H9 (cell line): ENCODE data around the gene AFF1. TPM values are rescaled to one million over a fixed set of nuclear protein-coding genes. Genes with fewer than 3 reads are reported as not detected.
A peak's percentile ranks its signal among the peaks of the same experiment; 100 is the strongest.

ENCODE experiments used
- DNase-seq: peaks from one replicate; pipeline ENCODE4 v3.0.0-alpha.2; 2017
- H2AFZ ChIP-seq: one replicate; pipeline ENCODE4 v1.6.1; 2013; ENCODE audit warnings: mild to moderate bottlenecking, low read length, control low read depth, moderate library complexity
- H2AK5ac ChIP-seq: 2 replicates; pipeline ENCODE4 v1.6.1; 2013; ENCODE audit warnings: low read length, control low read depth, mixed read lengths; ENCODE audit not compliant: insufficient read length
- H2BK120ac ChIP-seq: one replicate; pipeline ENCODE4 v1.6.1; 2013; ENCODE audit warnings: low read depth, mild to moderate bottlenecking, low read length, control low read depth, inconsistent platforms; ENCODE audit not compliant: poor library complexity, severe bottlenecking
- H2BK12ac ChIP-seq: 2 replicates; pipeline ENCODE4 v1.6.1; 2013; ENCODE audit warnings: low read length, control low read depth, mixed read lengths, low read depth; ENCODE audit not compliant: insufficient read length
- H2BK15ac ChIP-seq: 2 replicates; pipeline ENCODE4 v1.6.1; 2013; ENCODE audit warnings: low read depth, low read length, control low read depth
- H2BK20ac ChIP-seq: one replicate; pipeline ENCODE4 v1.6.1; 2013; ENCODE audit warnings: low read depth, mild to moderate bottlenecking, low read length, control low read depth, inconsistent platforms; ENCODE audit not compliant: poor library complexity, severe bottlenecking
- H2BK5ac ChIP-seq: 2 replicates; pipeline ENCODE4 v1.6.1; 2013; ENCODE audit warnings: low read length, control low read depth, mixed read lengths; ENCODE audit not compliant: insufficient read length
- H3K14ac ChIP-seq: 2 replicates; pipeline ENCODE4 v1.6.1; 2013; ENCODE audit warnings: low read length, control low read depth; ENCODE audit not compliant: insufficient read depth
- H3K18ac ChIP-seq: 2 replicates; pipeline ENCODE4 v1.6.1; 2013; ENCODE audit warnings: low read depth, mild to moderate bottlenecking, mixed read lengths, low read length, control low read depth; ENCODE audit not compliant: insufficient read length
- H3K23ac ChIP-seq: 2 replicates; pipeline ENCODE4 v1.6.1; 2013; ENCODE audit warnings: low read length, control low read depth, mixed read lengths, low read depth; ENCODE audit not compliant: insufficient read length
- H3K23me2 ChIP-seq: 2 replicates; pipeline ENCODE4 v1.6.1; 2013; ENCODE audit warnings: low read depth, mild to moderate bottlenecking, mixed read lengths, low read length, control low read depth; ENCODE audit not compliant: insufficient read length, poor library complexity, severe bottlenecking
- H3K27ac ChIP-seq: 2 replicates; pipeline ENCODE4 v1.5.1; 2013; ENCODE audit warnings: low read length, control low read depth, mixed read lengths, low read depth; ENCODE audit not compliant: insufficient read length
- H3K27me3 ChIP-seq: 2 replicates; pipeline ENCODE4 v1.6.1; 2013; ENCODE audit warnings: low read length, control low read depth, inconsistent platforms; ENCODE audit not compliant: insufficient read depth
- H3K4ac ChIP-seq: 2 replicates; pipeline ENCODE4 v1.6.1; 2013; ENCODE audit warnings: low read depth, mild to moderate bottlenecking, control low read depth, inconsistent platforms, low read length, moderate library complexity
- H3K4me1 ChIP-seq: 2 replicates; pipeline ENCODE4 v1.6.1; 2013; ENCODE audit warnings: low read length, control low read depth, inconsistent platforms; ENCODE audit not compliant: insufficient read depth
- H3K4me2 ChIP-seq: 2 replicates; pipeline ENCODE4 v1.6.1; 2013; ENCODE audit warnings: low read length, control low read depth, mixed read lengths; ENCODE audit not compliant: insufficient read length, insufficient read depth
- H3K56ac ChIP-seq: 2 replicates; pipeline ENCODE4 v1.6.1; 2013; ENCODE audit warnings: low read depth, mild to moderate bottlenecking, mixed read lengths, low read length, control low read depth; ENCODE audit not compliant: insufficient read length
- H3K79me1 ChIP-seq: 2 replicates; pipeline ENCODE4 v1.6.1; 2013; ENCODE audit warnings: low read depth, mild to moderate bottlenecking, moderate library complexity, low read length, control low read depth, inconsistent platforms; ENCODE audit not compliant: insufficient read depth, poor library complexity, severe bottlenecking
- H3K79me2 ChIP-seq: 2 replicates; pipeline ENCODE4 v1.6.1; 2013; ENCODE audit warnings: low read length, control low read depth, inconsistent platforms; ENCODE audit not compliant: insufficient read depth
- H3K9ac ChIP-seq: 2 replicates; pipeline ENCODE4 v1.6.1; 2013; ENCODE audit warnings: low read length, control low read depth, mixed read lengths; ENCODE audit not compliant: insufficient read length; ENCODE audit errors: extremely low read depth
- H3K9me3 ChIP-seq: one replicate; pipeline ENCODE4 v1.6.1; 2013; ENCODE audit warnings: low read depth, low read length, inconsistent platforms; ENCODE audit not compliant: control insufficient read depth
- H3T11ph ChIP-seq: one replicate; pipeline ENCODE4 v1.6.1; 2013; ENCODE audit warnings: mild to moderate bottlenecking, low read length, control low read depth, inconsistent platforms
- H4K20me1 ChIP-seq: one replicate; pipeline ENCODE4 v1.6.1; 2013; ENCODE audit not compliant: control insufficient read depth, insufficient read length, insufficient read depth
- H4K5ac ChIP-seq: 2 replicates; pipeline ENCODE4 v1.6.1; 2013; ENCODE audit warnings: low read depth, mild to moderate bottlenecking, mixed read lengths, low read length, control low read depth; ENCODE audit not compliant: insufficient read length
- H4K8ac ChIP-seq: replicated peaks from 2 replicates; pipeline ENCODE4 v1.6.1; 2013; ENCODE audit warnings: low read length, control low read depth, mixed read lengths, low read depth; ENCODE audit not compliant: insufficient read length
- H4K91ac ChIP-seq: 2 replicates; pipeline ENCODE4 v1.6.1; 2013; ENCODE audit warnings: low read depth, mild to moderate bottlenecking, moderate library complexity, mixed read lengths, low read length, control low read depth; ENCODE audit not compliant: insufficient read length
- H3K27ac Mint-ChIP-seq, 3 experiments: 2 replicates in 2 of 3; 3 replicates in 1 of 3; pipeline ENCODE4 v1.8.0; 2020 to 2021; ENCODE audit warnings: mixed read lengths in 3 of 3, mild to moderate bottlenecking in 1 of 3, moderate library complexity in 1 of 3
- H3K27me3 Mint-ChIP-seq: 2 replicates; pipeline ENCODE4 v1.8.0; 2021; ENCODE audit warnings: low read depth, mild to moderate bottlenecking, moderate library complexity, mixed read lengths
- H3K36me3 Mint-ChIP-seq, 3 experiments: 2 replicates in 2 of 3; 3 replicates in 1 of 3; pipeline ENCODE4 v1.8.0; 2020 to 2021; ENCODE audit warnings: low read depth in 3 of 3, mixed read lengths in 3 of 3; ENCODE audit not compliant: insufficient read depth in 1 of 3
- H3K4me1 Mint-ChIP-seq, 2 experiments: 2 replicates each; pipeline ENCODE4 v1.8.0; 2020; ENCODE audit warnings: mixed read lengths in 2 of 2
- H3K4me3 Mint-ChIP-seq, 2 experiments: 2 replicates in 1 of 2; 3 replicates in 1 of 2; pipeline ENCODE4 v1.8.0; 2020 to 2021; ENCODE audit warnings: mild to moderate bottlenecking in 2 of 2, mixed read lengths in 2 of 2, moderate library complexity in 1 of 2
- H3K9me3 Mint-ChIP-seq, 2 experiments: 2 replicates in 1 of 2; 3 replicates in 1 of 2; pipeline ENCODE4 v1.8.0; 2020; ENCODE audit warnings: mild to moderate bottlenecking in 2 of 2, mixed read lengths in 2 of 2, moderate library complexity in 1 of 2
- WGBS: extraction: QIAGEN DNeasy Blood & Tissue Kit; methylation state at CpG from one replicate; pipeline ENCODE4 v1.1.7; 2013; ENCODE audit warnings: missing lambda C conversion rate, low lambda C conversion rate, mixed read lengths; ENCODE audit not compliant: insufficient read length; ENCODE audit errors: extremely low coverage; 5-methylcytosine and 5-hydroxymethylcytosine counted together
- total RNA-seq: library from RNA; stranded (reverse); gene quantifications from 2 replicates; pipeline ENCODE4 v1.2.1, GENCODE V29; 2021
- TF ChIP-seq, protein P1 (sequence below): fragments of 200-600 bp; sonication (generic); conservative IDR thresholded peaks from 3 replicates; pipeline ENCODE4 v1.8.0; 2021; ENCODE audit warnings: antibody characterized with exemption, mild to moderate bottlenecking

AFF1 gene
- total RNA-seq, 1 experiment from 2014 or later: 74.5 TPM

DNA sequence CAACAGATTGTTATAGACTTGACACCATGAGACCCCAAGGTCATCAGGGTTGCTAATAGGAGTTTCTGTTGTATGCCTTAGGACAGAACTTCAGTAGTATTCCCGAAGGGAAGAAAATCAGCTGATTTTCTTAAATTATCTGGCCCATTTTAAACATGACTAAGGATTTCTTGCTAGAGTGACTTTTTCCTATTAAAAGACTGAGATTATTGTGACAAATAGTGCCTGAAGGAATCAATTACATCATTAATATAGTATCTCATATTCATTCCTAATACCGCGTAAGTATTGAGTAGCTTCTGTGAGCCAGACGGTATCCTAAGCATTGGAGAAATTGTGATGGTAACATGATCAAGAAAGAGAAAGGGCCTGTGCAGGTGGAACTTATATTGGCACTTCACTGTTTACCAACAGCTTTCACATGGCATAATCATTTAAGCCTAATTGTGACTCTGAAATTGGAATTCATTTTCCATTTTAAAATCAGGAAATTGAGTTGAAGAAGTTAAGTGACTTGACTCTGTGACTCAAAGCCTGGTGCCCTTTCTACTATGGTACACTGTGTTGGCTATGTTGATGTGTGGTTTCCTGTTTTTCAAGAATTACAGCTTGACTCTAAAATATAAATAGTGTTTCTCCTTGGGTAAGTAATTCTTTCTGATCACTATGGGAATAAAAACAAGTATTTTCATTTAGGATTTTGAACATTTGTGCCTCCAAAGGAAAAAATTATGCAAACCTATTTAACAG lies 4.1 kb downstream of the AFF1 start:
- no peak overlapping the region for H2BK15ac ChIP-seq
- H3K4ac ChIP-seq: no peak overlapping the region
- H4K20me1 ChIP-seq: peaks cover 3% of the 10 kb centered on the region
- H4K5ac ChIP-seq: no peak overlapping the region
- H3K27ac ChIP-seq: no peak overlapping the region
- no peak overlapping the region for H3K18ac ChIP-seq
- peaks cover 3% of the 10 kb centered on the region; the same call in 1 of the 2 replicates for H3K4me1 ChIP-seq
- no peaks in the 10 kb centered on the region for H3K27me3 ChIP-seq
- no peak for DNase-seq
- no peak overlapping the region for H2BK20ac ChIP-seq
- H3K9me3 ChIP-seq: no peaks in the 10 kb centered on the region
- H3K27me3 Mint-ChIP-seq: no peaks in the 10 kb centered on the region
- peaks cover 42 to 44% of the 10 kb centered on the region in 2 experiments for H3K4me1 Mint-ChIP-seq
- no peak overlapping the region for H2BK12ac ChIP-seq
- peak overlapping the region in 1 of 2 experiments; percentile 42; a peak in 2 of 5 replicates for H3K4me3 Mint-ChIP-seq
- H3K79me1 ChIP-seq: no peaks in the 10 kb centered on the region
- H2AK5ac ChIP-seq: no peak overlapping the region
- no peak overlapping the region for H4K8ac ChIP-seq
- no peak overlapping the region for H2BK120ac ChIP-seq
- no peak overlapping the region for H3K9ac ChIP-seq
- H2AFZ ChIP-seq: no peak overlapping the region
- peak overlapping the region; percentile 6 to 72 (median 24); a peak in 2 of 7 replicates for H3K27ac Mint-ChIP-seq
- H3K23ac ChIP-seq: no peak overlapping the region
- WGBS: no CpG with 5 or more reads among the region's 4 CpGs
- no peak overlapping the region for H2BK5ac ChIP-seq
- H3K56ac ChIP-seq: no peak overlapping the region
- H3K14ac ChIP-seq: no peak overlapping the region
- TF ChIP-seq, protein P1, sequence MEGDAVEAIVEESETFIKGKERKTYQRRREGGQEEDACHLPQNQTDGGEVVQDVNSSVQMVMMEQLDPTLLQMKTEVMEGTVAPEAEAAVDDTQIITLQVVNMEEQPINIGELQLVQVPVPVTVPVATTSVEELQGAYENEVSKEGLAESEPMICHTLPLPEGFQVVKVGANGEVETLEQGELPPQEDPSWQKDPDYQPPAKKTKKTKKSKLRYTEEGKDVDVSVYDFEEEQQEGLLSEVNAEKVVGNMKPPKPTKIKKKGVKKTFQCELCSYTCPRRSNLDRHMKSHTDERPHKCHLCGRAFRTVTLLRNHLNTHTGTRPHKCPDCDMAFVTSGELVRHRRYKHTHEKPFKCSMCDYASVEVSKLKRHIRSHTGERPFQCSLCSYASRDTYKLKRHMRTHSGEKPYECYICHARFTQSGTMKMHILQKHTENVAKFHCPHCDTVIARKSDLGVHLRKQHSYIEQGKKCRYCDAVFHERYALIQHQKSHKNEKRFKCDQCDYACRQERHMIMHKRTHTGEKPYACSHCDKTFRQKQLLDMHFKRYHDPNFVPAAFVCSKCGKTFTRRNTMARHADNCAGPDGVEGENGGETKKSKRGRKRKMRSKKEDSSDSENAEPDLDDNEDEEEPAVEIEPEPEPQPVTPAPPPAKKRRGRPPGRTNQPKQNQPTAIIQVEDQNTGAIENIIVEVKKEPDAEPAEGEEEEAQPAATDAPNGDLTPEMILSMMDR: no peak
- no peak overlapping the region for H3K4me2 ChIP-seq
- H3T11ph ChIP-seq: no peak overlapping the region
- peaks cover 0 to 2% (median 0%) of the 10 kb centered on the region in 3 experiments; a peak in 3 of 7 replicates for H3K36me3 Mint-ChIP-seq
- peaks cover 42% of the 10 kb centered on the region for H3K79me2 ChIP-seq
- H3K9me3 Mint-ChIP-seq: no peaks in the 10 kb centered on the region
- peaks cover 15% of the 10 kb centered on the region for H3K23me2 ChIP-seq
- no peak overlapping the region for H4K91ac ChIP-seq
